Omental fat pad (tissue), 4 donors: ENCODE data around the gene ZG16B. TPM values are rescaled to one million over a fixed set of nuclear protein-coding genes. Genes with fewer than 3 reads are reported as not detected.

Experiments used
- ATAC-seq: fragments of 150-250 bp; one replicate; pipeline ENCODE4 v1.9.1; 2016; ENCODE audit warnings: mild to moderate bottlenecking, moderate library complexity; ENCODE audit not compliant: low FRiP score
- DNase-seq: peaks from one replicate; pipeline ENCODE4 v3.0.0-alpha.2; 2019; ENCODE audit warnings: low spot score
- total RNA-seq, 4 donors: library from RNA; depleted of rRNA; stranded (reverse); fragments of >200 nt; gene quantifications; one replicate each; pipeline ENCODE4 v1.1.0, GENCODE V29; 2016
- TF ChIP-seq, protein P1 (sequence below), 3 donors: fragments of 450-650 bp; IDR thresholded peaks; one replicate each; pipeline ENCODE4 v1.5.1; 2016 to 2017; ENCODE audit warnings: antibody characterized with exemption in 3 of 3, mild to moderate bottlenecking in 3 of 3, moderate library complexity in 2 of 3

The ZG16B gene
- total RNA-seq, 4 donors from 2014 or later, result 1.0 TPM; not detected in 3

DNA sequence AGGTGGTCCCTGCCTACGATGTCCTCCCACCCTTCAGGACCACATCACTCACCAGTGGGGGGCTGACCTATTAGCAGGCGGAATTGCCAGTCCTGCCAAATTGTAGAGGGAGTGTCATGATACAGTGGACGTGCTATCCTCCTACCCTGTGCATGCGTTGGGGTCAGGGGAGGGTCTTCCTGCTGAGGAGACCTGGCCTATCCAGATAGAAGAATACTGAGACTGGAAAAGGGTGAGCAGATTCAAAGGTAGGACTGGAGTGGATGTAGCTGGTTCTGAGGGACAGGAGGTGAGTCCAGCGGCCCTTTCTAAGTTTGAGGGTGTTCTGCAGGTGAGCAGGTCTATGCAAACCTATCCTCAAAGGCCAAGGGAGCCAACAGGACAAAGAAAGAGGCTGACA is 23.8 kb upstream of the ZG16B start:
- no peak for DNase-seq
- ATAC-seq, result no peak
- TF ChIP-seq, protein P1, sequence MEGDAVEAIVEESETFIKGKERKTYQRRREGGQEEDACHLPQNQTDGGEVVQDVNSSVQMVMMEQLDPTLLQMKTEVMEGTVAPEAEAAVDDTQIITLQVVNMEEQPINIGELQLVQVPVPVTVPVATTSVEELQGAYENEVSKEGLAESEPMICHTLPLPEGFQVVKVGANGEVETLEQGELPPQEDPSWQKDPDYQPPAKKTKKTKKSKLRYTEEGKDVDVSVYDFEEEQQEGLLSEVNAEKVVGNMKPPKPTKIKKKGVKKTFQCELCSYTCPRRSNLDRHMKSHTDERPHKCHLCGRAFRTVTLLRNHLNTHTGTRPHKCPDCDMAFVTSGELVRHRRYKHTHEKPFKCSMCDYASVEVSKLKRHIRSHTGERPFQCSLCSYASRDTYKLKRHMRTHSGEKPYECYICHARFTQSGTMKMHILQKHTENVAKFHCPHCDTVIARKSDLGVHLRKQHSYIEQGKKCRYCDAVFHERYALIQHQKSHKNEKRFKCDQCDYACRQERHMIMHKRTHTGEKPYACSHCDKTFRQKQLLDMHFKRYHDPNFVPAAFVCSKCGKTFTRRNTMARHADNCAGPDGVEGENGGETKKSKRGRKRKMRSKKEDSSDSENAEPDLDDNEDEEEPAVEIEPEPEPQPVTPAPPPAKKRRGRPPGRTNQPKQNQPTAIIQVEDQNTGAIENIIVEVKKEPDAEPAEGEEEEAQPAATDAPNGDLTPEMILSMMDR (IDR thresholded peaks at IDR 0.05), result no peak

GRCh38 chr16:2808181-2808580 is 21.9 kb upstream of the ZG16B start:
- no peak for DNase-seq
- no peak for ATAC-seq
- TF ChIP-seq, protein P1 (IDR thresholded peaks at IDR 0.05), result no peak

- no peak for ATAC-seq
- TF ChIP-seq, protein P1 (IDR thresholded peaks at IDR 0.05), result no peak
- no peak for DNase-seq
Measured at GRCh38 chr16:2809149-2809760, 20.8 kb upstream of the ZG16B start.

DNA sequence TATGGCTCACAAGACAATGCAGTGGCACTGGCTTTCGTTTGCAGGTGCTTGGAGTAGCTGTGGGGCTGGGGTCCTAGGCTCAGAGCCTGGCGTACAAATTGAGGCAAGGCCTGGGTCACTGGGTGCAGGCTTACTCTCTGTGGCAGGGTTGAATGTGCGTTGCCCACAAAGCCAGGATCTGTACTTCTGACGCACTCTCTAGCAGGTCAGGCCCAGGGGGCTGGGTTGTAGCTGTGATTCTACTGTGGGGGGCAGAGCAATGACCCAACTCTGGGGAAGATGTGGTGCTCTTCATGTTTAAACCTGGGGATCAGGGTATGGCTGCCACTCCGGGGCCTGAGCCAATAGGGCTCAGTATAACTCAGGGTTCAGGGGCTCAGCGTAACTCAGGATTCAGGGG is 19.5 kb upstream of the ZG16B start:
- ATAC-seq (no peak), DNase-seq (no peak)
- TF ChIP-seq, protein P1 (IDR thresholded peaks at IDR 0.05), result no peak

DNA sequence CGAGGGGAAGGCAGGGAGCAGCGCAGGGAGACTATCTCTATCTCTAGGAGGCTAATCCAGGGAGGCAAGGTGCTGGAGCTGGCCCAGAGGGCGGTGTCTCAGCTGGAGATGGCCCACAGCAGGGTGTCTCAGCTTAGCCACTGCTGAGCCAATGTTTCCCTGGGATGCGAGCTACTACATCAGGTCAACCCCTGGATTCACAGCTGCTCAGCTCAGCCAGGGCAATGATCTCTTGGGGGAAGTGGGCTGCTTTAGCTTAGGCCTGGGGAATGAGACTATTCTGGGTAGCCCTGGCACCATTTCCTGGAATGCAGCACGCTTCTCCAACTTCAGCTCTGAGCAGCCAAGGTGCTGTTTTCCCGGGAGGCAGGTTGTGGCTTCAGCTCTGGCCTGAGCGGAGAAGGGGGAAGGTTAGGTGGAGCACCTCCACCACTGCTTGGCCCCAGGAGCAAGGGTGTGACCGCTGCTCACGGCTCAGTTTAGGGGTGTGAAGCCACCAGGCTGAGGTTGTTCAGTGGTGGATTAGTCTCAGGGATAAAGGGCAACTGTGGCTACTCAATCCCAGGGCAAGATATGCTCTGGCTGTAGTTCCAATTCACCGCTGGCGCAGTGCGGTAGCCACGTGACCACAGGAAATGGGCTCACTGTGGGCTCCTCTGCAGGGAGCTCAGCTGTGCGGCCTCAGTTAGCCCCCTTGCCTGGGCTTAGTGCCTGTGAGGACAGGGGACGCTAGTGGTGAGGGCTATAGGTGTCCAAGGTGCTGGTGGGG is 18.2 kb upstream of the ZG16B start:
- TF ChIP-seq, protein P1 (IDR thresholded peaks at IDR 0.05), result no peak
- DNase-seq, result no peak
- no peak for ATAC-seq

- TF ChIP-seq, protein P1 (IDR thresholded peaks at IDR 0.05), result no peak
- ATAC-seq (no peak), DNase-seq (no peak)
Measured at GRCh38 chr16:2813771-2814221, 16.3 kb upstream of the ZG16B start.
